ENCODE data around the gene CDH20. TPM values are rescaled to one million over a fixed set of nuclear protein-coding genes. Genes with fewer than 3 reads are reported as not detected.

The CDH20 gene
- total RNA-seq, 1 experiment from 2014 or later: not detected

DNA sequence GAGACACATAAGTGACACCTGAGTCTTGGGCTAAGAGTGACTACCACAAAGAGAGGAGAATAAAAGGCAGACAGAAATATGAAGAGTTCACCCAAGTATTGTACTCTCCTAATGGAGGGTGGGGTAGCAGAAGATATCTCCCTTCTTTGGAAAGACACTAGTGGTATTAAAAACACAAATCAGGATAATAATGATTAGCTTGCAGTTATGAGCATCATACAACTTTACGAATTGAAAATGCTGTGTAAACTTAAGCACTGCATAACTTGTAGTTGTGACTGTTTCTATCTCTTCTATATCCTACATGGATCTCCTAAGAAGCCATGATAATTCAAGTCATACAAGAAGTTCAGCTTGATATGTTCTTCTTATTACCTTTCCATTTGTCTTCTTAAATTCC is 38.1 kb upstream of the CDH20 start:
- Histone ChIP-seq H3K36me3 (ENCODE audit: control insufficient read depth, insufficient read depth, low read length) (no peaks in the 10 kb centered on the region), H3K9me3 (ENCODE audit: control insufficient read depth, insufficient read depth, low read depth, low read length) (no peaks in the 10 kb centered on the region), H3K27ac (ENCODE audit: low read length) (no peak overlapping the region), H3K4me1 (ENCODE audit: control insufficient read depth, insufficient read depth, low read length) (no peaks in the 10 kb centered on the region), H3K27me3 (ENCODE audit: control insufficient read depth, insufficient read depth, low read length) (no peaks in the 10 kb centered on the region), H3K4me3 (ENCODE audit: low read depth in 2 of 2, low read length in 2 of 2) (no peak overlapping the region)
- no peak for TF ChIP-seq SIN3A (IDR thresholded peaks at IDR 0.05; ENCODE audit: borderline replicate concordance, insufficient read depth, low read depth, low read length)
- TF ChIP-seq, protein P1, sequence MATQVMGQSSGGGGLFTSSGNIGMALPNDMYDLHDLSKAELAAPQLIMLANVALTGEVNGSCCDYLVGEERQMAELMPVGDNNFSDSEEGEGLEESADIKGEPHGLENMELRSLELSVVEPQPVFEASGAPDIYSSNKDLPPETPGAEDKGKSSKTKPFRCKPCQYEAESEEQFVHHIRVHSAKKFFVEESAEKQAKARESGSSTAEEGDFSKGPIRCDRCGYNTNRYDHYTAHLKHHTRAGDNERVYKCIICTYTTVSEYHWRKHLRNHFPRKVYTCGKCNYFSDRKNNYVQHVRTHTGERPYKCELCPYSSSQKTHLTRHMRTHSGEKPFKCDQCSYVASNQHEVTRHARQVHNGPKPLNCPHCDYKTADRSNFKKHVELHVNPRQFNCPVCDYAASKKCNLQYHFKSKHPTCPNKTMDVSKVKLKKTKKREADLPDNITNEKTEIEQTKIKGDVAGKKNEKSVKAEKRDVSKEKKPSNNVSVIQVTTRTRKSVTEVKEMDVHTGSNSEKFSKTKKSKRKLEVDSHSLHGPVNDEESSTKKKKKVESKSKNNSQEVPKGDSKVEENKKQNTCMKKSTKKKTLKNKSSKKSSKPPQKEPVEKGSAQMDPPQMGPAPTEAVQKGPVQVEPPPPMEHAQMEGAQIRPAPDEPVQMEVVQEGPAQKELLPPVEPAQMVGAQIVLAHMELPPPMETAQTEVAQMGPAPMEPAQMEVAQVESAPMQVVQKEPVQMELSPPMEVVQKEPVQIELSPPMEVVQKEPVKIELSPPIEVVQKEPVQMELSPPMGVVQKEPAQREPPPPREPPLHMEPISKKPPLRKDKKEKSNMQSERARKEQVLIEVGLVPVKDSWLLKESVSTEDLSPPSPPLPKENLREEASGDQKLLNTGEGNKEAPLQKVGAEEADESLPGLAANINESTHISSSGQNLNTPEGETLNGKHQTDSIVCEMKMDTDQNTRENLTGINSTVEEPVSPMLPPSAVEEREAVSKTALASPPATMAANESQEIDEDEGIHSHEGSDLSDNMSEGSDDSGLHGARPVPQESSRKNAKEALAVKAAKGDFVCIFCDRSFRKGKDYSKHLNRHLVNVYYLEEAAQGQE (IDR thresholded peaks at IDR 0.05; ENCODE audit: insufficient read depth in 1 of 2, low read depth in 2 of 2, low read length in 1 of 2): no peak
- TF ChIP-seq, protein P2, sequence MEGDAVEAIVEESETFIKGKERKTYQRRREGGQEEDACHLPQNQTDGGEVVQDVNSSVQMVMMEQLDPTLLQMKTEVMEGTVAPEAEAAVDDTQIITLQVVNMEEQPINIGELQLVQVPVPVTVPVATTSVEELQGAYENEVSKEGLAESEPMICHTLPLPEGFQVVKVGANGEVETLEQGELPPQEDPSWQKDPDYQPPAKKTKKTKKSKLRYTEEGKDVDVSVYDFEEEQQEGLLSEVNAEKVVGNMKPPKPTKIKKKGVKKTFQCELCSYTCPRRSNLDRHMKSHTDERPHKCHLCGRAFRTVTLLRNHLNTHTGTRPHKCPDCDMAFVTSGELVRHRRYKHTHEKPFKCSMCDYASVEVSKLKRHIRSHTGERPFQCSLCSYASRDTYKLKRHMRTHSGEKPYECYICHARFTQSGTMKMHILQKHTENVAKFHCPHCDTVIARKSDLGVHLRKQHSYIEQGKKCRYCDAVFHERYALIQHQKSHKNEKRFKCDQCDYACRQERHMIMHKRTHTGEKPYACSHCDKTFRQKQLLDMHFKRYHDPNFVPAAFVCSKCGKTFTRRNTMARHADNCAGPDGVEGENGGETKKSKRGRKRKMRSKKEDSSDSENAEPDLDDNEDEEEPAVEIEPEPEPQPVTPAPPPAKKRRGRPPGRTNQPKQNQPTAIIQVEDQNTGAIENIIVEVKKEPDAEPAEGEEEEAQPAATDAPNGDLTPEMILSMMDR (IDR thresholded peaks at IDR 0.05): no peak
- no peak for TF ChIP-seq POLR2AphosphoS5 (IDR thresholded peaks at IDR 0.05; ENCODE audit: low read depth, low read length)
- no peak for TF ChIP-seq TCF7L2 (IDR thresholded peaks at IDR 0.05; ENCODE audit: low read depth, low read length)
- POLR2A ChIA-PET: no interaction called here
- ATAC-seq (no peak), DNase-seq (ENCODE audit: low read depth, low spot score) (no peak)
- CTCF ChIA-PET: no interaction called here
- in situ Hi-C loops (cut with HindIII; ENCODE audit: low pct_unique_long_range_greater_than_20kb, low sequenced_read_pairs) (no loop called here), intact Hi-C loops (cut with micrococcal nuclease; ENCODE audit: unreplicated experiment) (no loop called here)
- BruUV-seq (replicated peaks): no TSS peak

DNA sequence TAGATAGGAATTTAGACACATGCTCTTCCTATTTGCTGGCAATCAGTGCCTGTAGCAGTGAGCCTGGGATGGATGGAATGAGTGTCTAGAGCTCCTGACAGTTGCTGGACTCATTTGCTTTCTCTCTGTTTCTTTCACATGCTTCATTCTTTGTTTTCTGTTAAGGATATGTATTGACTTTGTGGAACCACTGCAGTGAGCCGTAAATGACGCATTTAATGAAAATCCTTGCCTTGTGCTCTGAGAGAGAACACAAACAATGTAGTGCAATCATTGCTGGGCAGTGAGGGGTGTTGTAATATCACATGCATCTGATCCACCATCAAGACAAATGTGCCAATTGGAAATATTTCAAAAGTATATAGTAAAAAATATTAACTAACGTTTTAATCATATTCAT is 25.2 kb upstream of the CDH20 start:
- no TSS peak for BruUV-seq (replicated peaks)
- no peak overlapping the region for H3K4me3 ChIP-seq (ENCODE audit: low read depth in 2 of 2, low read length in 2 of 2)
- POLR2A ChIA-PET: no interaction called here
- TF ChIP-seq, protein P2 (IDR thresholded peaks at IDR 0.05): no peak
- TF ChIP-seq TCF7L2 (IDR thresholded peaks at IDR 0.05; ENCODE audit: low read depth, low read length): no peak
- TF ChIP-seq, protein P1 (IDR thresholded peaks at IDR 0.05; ENCODE audit: insufficient read depth in 1 of 2, low read depth in 2 of 2, low read length in 1 of 2): no peak
- TF ChIP-seq SIN3A (IDR thresholded peaks at IDR 0.05; ENCODE audit: borderline replicate concordance, insufficient read depth, low read depth, low read length): no peak
- no peak for TF ChIP-seq POLR2AphosphoS5 (IDR thresholded peaks at IDR 0.05; ENCODE audit: low read depth, low read length)
- no peaks in the 10 kb centered on the region for H3K27me3 ChIP-seq (ENCODE audit: control insufficient read depth, insufficient read depth, low read length)
- no peaks in the 10 kb centered on the region for H3K9me3 ChIP-seq (ENCODE audit: control insufficient read depth, insufficient read depth, low read depth, low read length)
- intact Hi-C loops (cut with micrococcal nuclease; ENCODE audit: unreplicated experiment): no loop called here
- no peaks in the 10 kb centered on the region for H3K4me1 ChIP-seq (ENCODE audit: control insufficient read depth, insufficient read depth, low read length)
- DNase-seq (ENCODE audit: low read depth, low spot score) (no peak), ATAC-seq (no peak)
- H3K27ac ChIP-seq (ENCODE audit: low read length): no peak overlapping the region
- H3K36me3 ChIP-seq (ENCODE audit: control insufficient read depth, insufficient read depth, low read length): no peaks in the 10 kb centered on the region
- in situ Hi-C loops (cut with HindIII; ENCODE audit: low pct_unique_long_range_greater_than_20kb, low sequenced_read_pairs): no loop called here
- CTCF ChIA-PET: no interaction called here

All from Panc1 (cell line).